HL-60 (cell line): Measurements from ENCODE around the gene SART3.
A peak's percentile ranks its signal among the peaks of the same experiment; 100 is the strongest.

Experiments
- DNase-seq, 2 experiments: peaks; one replicate each; pipeline ENCODE4 v3.0.0-alpha.2; 2010 to 2020; ENCODE audit warnings: low read depth in 1 of 2, low spot score in 1 of 2
- H3K27ac ChIP-seq: fragments of 250-450 bp; sonication (Bioruptor Pico); replicated peaks from 2 replicates; pipeline ENCODE4 v1.5.1; 2020; ENCODE audit warnings: mild to moderate bottlenecking, moderate library complexity
- H3K27me3 ChIP-seq: fragments of 250-450 bp; sonication (Bioruptor Pico); 2 replicates; pipeline ENCODE4 v1.5.1; 2021; ENCODE audit warnings: mild to moderate bottlenecking, moderate library complexity; ENCODE audit not compliant: insufficient read depth, poor library complexity, severe bottlenecking
- H3K4me3 ChIP-seq: replicated peaks from 2 replicates; pipeline ENCODE4 v1.5.1; 2011; ENCODE audit warnings: mild to moderate bottlenecking, control low read depth, low read length; ENCODE audit not compliant: insufficient read depth
- GABPA ChIP-seq: IDR thresholded peaks from 2 replicates; pipeline ENCODE4 v1.6.1; 2012; ENCODE audit warnings: low read depth
- POLR2AphosphoS5 ChIP-seq: IDR thresholded peaks from 2 replicates; pipeline ENCODE4 v1.6.1; 2012; ENCODE audit warnings: low read depth
- SPI1 ChIP-seq: IDR thresholded peaks from 2 replicates; pipeline ENCODE4 v1.6.1; 2012; ENCODE audit warnings: low read depth, mild to moderate bottlenecking, borderline replicate concordance
- TF ChIP-seq, protein P1 (sequence below): IDR thresholded peaks from 2 replicates; pipeline ENCODE4 v1.6.1; 2012; ENCODE audit warnings: low read depth; ENCODE audit not compliant: insufficient replicate concordance
- TF ChIP-seq, protein P2 (sequence below): IDR thresholded peaks from one replicate; pipeline ENCODE4 v1.5.1; 2011; ENCODE audit warnings: low read length, control low read depth, inconsistent platforms; ENCODE audit not compliant: insufficient read depth

Gene SART3

DNA sequence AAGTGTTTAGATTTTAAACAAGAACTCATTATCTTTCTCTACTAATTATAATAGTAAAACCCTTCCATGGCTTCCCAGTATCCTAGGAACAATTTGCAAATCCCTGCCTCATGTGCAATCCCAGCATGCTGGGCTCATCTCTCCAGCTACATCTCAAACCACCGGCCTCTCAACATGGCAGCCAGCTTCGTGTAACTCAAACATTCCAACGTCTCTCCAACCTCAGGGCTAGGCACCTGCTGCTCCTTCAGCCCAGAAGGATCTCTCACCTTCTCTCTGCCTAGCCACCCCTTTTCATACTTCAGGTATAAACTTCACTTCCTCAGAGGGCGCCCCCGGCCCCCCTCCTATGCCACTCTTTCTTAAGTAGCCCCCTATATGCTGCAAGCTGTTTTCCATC lies 7.2 kb downstream of the SART3 start:
- Histone ChIP-seq H3K27ac (no peak overlapping the region), H3K27me3 (no peaks in the 10 kb centered on the region), H3K4me3 (no peak overlapping the region)
- TF ChIP-seq, protein P1, sequence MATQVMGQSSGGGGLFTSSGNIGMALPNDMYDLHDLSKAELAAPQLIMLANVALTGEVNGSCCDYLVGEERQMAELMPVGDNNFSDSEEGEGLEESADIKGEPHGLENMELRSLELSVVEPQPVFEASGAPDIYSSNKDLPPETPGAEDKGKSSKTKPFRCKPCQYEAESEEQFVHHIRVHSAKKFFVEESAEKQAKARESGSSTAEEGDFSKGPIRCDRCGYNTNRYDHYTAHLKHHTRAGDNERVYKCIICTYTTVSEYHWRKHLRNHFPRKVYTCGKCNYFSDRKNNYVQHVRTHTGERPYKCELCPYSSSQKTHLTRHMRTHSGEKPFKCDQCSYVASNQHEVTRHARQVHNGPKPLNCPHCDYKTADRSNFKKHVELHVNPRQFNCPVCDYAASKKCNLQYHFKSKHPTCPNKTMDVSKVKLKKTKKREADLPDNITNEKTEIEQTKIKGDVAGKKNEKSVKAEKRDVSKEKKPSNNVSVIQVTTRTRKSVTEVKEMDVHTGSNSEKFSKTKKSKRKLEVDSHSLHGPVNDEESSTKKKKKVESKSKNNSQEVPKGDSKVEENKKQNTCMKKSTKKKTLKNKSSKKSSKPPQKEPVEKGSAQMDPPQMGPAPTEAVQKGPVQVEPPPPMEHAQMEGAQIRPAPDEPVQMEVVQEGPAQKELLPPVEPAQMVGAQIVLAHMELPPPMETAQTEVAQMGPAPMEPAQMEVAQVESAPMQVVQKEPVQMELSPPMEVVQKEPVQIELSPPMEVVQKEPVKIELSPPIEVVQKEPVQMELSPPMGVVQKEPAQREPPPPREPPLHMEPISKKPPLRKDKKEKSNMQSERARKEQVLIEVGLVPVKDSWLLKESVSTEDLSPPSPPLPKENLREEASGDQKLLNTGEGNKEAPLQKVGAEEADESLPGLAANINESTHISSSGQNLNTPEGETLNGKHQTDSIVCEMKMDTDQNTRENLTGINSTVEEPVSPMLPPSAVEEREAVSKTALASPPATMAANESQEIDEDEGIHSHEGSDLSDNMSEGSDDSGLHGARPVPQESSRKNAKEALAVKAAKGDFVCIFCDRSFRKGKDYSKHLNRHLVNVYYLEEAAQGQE, result no peak
- TF ChIP-seq, protein P2, sequence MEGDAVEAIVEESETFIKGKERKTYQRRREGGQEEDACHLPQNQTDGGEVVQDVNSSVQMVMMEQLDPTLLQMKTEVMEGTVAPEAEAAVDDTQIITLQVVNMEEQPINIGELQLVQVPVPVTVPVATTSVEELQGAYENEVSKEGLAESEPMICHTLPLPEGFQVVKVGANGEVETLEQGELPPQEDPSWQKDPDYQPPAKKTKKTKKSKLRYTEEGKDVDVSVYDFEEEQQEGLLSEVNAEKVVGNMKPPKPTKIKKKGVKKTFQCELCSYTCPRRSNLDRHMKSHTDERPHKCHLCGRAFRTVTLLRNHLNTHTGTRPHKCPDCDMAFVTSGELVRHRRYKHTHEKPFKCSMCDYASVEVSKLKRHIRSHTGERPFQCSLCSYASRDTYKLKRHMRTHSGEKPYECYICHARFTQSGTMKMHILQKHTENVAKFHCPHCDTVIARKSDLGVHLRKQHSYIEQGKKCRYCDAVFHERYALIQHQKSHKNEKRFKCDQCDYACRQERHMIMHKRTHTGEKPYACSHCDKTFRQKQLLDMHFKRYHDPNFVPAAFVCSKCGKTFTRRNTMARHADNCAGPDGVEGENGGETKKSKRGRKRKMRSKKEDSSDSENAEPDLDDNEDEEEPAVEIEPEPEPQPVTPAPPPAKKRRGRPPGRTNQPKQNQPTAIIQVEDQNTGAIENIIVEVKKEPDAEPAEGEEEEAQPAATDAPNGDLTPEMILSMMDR, result no peak
- TF ChIP-seq POLR2AphosphoS5 (no peak), SPI1 (no peak), GABPA (no peak)
- DNase-seq, result no peak

DNA sequence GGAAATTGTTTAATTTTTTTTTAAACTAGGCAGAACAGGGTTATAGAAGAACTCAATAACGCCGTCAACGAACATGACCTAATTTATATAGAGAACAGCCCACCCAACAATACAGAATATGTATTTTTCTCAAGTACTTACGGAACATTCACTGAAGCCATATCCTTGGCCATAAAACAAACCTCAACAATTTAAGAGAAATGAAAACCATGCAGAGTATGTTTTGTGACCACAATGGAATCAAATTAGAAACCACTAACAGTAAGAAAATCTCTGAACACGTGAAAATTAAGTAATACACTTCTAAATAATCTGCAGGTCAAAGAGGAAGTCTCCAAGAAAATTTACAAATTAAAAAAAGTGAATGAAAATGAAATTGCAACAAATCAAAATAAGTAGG lies 9.4 kb downstream of the SART3 start:
- TF ChIP-seq, protein P2, result no peak
- peak; percentile 22; the same call in 1 of the 2 replicates for TF ChIP-seq SPI1
- no peak for DNase-seq
- Histone ChIP-seq H3K27ac (no peak overlapping the region), H3K27me3 (no peaks in the 10 kb centered on the region), H3K4me3 (no peak overlapping the region)

DNA sequence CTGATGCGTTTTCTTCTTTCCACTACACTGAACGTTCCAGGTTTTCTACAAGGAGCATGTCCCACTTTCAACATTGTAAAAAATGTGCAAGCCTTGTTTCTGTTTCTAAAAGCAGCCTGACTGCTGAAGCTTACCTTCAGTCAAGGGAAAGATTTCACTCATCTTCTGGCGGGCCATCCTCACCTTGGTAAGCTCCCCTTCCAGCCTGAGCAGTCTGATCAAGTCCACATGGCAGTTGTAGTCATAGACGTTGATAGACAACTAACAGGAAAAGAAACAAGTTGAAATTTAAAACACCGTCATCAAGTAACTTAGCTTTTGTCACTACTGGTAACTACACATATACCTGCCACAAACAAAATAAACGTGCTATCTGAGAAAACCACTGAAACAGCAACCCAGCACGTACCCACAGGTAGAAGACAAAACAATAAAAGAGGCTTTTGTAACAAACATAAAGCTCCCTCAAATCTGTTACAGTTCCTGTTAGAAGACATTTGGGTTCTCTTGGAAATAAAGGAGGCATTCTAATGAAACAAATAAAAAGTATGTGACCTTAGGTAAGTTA lies 11.9 kb downstream of the SART3 start:
- Histone ChIP-seq H3K4me3 (no peak overlapping the region), H3K27ac (no peak overlapping the region), H3K27me3 (no peaks in the 10 kb centered on the region)
- no peak for DNase-seq
- TF ChIP-seq, protein P1, result no peak
- TF ChIP-seq GABPA (no peak), POLR2AphosphoS5 (no peak), SPI1 (no peak)
- TF ChIP-seq, protein P2, result no peak

DNA sequence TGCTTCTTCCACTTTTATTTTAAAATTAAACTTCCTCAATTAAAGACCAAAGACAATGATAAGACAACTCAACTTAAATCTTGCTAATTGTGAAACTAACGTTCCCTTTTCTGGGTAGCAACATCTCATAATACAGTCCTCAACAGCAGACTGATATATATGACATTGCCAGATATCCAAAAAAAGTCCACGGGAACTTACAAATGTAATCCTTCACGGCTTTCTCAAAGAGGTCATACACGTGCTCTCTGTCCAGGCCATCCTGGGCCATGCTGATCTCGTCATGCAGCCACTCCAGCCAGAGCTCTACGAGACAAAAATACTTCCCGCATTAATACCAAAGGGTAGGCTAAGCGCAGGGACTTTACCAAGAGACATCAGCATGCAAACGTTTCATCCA lies 13.3 kb downstream of the SART3 start:
- TF ChIP-seq GABPA (no peak), POLR2AphosphoS5 (no peak), SPI1 (no peak)
- TF ChIP-seq, protein P1, result no peak
- TF ChIP-seq, protein P2, result no peak
- DNase-seq, result no peak
- Histone ChIP-seq H3K4me3 (no peak overlapping the region), H3K27me3 (no peaks in the 10 kb centered on the region), H3K27ac (no peak overlapping the region; the same call in 1 of the 2 replicates)
